HG02678 (cell line): Measurements from ENCODE around the gene PRMT2.
A peak's percentile ranks its signal among the peaks of the same experiment; 100 is the strongest.

Experiments used
- ATAC-seq: cut with Tn5 transposase; IDR thresholded peaks from one replicate; pipeline ENCODE4 v1.9.1; 2021; ENCODE audit warnings: mild to moderate bottlenecking, moderate library complexity; ENCODE audit not compliant: unreplicated experiment

Gene PRMT2

GRCh38 chr21:46635324-46636180 is at the start of gene PRMT2:
Gene PRMT2, plus strand, starts transcription at chr21:46635674. Its CDS starts 1,278 bp downstream, at chr21:46636952.
- peak; percentile 88 for ATAC-seq

DNA sequence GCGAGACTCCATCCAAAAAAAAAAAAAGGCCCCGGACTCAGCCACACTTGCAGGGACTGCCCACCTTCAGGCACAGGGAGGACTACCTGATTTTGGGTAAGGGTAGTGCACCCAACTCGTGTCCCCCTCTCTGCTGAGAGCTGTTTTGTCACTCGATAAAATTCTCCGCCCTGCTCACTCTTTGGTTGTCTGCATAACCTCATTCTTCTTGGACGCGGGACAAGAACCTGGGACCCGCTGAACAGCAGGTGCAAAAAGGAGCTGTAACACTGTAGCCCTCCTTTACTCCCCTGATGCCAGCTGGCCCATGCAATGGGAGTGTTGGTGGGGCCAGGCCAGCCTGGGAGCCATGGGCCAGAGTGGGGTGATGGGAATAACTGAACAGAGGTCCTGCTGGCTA is 41.2 kb upstream of the PRMT2 start:
- no peak for ATAC-seq

DNA sequence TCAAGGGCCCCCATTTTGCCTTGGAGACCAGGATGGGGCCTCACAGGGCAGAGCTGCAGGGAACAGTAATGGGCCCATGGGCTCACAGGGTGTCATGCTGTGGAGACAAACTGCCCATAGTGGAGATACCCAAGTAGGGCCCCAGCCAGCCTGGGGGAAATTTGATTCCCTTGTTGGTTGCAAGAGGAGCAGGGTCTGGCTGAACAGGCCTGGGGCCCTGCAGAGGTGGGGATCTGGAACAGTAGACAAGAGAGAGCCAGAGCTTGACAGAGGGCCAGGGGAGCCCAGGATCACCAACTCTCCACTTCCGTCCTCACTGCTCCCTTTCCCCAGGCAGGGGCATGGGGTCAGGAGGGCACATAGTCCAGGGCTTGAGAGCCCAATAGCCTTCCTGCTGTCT is 39.3 kb upstream of the PRMT2 start:
- ATAC-seq: no peak

- ATAC-seq: no peak
These were observed 38.4 kb upstream of the PRMT2 start for GRCh38 chr21:46597031-46597430.

GRCh38 chr21:46597896-46598343 is 37.6 kb upstream of the PRMT2 start:
- no peak for ATAC-seq

DNA sequence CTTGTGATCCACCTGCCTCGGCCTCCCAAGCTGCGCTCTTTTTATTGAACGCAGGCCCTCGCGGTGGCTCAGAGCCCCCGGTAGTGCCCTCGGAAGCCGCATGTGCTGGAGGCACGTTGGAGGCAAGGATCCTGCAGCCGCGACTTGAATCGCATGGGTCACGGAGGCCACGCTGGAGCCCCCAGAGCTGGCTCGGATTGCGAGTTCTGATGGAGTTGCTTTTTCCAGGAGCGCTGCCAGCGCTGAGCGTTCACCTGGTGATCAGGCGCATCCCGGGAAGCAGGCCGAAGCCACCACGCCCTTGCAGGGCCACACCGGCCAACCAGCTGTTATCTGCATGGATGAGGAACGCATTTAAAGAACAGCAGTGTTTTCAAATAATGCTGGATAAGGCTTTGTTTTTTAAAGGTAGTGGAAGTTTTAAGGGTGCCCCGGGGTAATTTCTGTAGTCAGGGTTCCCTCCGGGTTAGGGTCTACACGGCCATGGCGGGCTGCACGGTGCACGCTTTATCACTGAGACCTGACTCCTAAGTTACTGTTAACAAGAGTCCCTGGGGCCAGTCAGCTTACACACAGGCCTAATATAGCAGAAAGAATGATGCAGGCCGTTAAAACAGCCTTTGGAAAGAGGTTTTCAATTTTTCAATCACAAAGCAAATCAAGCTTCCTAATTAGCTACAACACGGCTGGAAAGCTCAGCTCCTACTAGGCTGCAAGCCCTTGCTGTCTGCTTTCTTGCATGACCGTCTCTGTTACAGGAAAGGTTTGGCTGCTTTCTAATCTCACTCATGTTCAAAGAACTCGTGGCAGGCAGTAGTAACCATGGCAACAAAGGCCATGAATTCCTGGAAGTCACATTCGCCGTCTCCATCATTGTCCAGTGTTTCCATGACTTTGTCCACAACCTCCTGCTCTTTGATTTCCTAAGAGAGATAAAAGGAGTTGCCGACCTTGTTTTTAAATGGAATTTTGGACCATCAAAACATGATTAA is 36.6 kb upstream of the PRMT2 start:
- no peak for ATAC-seq

- no peak for ATAC-seq
These were observed 35.2 kb upstream of the PRMT2 start for GRCh38 chr21:46600305-46600704.

- ATAC-seq: no peak
These were observed 34.5 kb upstream of the PRMT2 start for GRCh38 chr21:46600978-46601377.

DNA sequence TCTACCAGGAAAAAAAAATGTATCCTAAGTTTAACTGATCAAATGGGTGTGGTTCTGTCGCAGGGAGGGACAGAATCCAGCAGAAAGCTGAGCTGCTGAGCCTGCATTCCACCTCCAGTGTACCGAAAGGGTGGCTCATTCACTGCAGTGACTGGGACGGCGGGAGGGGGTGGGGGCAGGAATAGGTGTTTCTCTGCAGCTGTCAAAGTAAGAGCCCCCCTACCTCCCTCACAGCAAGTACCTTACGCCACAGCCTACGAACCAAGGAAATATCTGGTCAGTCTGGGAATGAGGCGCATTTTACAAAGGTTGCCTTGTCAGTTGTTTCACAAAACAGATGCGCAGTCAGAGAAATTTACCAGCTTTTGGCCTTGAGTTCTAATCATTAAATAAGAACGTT is 32.2 kb upstream of the PRMT2 start:
- no peak for ATAC-seq

- no peak for ATAC-seq
These were observed 31.0 kb upstream of the PRMT2 start for GRCh38 chr21:46604329-46604974.

- no peak for ATAC-seq
These were observed 30.3 kb upstream of the PRMT2 start, which contains the start of gene S100B for GRCh38 chr21:46604975-46605766. Gene S100B, minus strand, starts transcription at chr21:46605082. Its CDS starts 2,667 bp downstream, at chr21:46602415.

DNA sequence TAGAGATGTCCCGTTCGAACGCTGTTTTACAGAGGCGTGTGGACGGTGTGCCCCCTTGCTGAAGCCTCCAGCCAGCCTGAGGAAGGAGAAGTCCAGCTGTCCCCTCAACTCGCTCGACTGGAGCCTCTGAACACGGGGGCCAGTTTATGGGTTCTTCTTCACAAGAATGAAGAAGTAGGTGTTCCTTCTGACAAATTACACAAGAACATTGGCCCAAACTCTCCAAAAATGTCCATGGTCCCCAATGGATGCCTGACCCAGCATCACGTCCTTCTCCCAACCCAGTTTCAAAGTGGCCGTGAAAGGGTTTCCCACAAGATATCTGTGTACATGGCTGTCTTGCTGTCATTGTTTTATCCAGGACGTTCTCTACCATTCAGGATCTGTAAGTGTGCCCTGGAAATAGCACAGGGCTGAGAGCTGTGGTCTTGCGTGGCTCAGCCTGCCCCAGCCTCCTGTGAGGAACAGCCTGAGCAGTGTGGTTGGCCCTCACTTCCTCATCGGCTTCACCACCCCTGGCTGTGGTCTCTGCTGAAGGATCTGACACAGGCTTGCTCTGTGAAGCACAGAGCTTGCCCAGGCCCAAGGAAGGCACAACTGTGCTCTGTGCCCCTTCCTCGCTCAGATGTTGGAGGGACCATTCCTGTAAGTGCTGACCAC is 29.6 kb upstream of the PRMT2 start:
- ATAC-seq: peak; percentile 69

DNA sequence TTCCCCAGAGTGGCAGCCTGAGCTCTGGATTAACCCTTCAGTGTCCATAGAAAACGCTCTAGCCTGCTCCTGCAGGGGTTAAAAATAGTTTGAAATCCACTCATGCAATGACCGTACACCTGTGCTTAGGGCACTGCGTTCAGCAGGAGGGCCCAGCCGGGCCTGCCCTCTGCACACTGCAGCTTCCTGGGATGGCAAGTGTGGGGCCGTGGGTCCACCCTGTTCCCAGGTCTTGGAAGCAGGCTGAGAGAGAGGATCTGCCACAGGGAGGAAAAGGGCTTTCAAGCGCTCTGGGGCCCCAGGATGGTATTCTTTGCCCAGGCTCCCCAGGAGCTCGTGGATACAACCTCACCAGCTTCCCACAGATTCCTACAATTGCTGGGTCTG is 29.1 kb upstream of the PRMT2 start:
- ATAC-seq: no peak

DNA sequence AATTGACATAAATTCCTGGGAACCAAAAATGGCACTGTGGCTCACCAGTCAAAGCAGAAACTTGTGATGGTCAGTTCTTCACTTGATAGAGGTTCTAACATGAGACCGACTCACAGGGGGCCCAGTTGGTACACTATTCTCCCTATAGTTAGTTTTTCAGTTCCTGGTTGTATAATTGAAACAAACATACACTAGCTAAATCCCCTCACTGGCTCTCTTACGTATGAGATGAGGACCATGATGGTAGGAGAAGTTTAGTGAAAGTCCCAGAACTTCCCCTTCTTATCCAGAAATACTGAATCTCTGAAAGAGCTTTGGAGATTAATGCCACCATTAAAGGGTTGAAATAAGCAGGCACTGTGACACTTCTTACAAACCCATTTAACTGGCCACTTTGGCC is 27.8 kb upstream of the PRMT2 start:
- ATAC-seq: no peak

- ATAC-seq: no peak
These were observed 26.8 kb upstream of the PRMT2 start for GRCh38 chr21:46608672-46609111.

GRCh38 chr21:46610018-46610701 is 25.3 kb upstream of the PRMT2 start:
- ATAC-seq: no peak

GRCh38 chr21:46613391-46613790 is 22.1 kb upstream of the PRMT2 start:
- ATAC-seq: no peak

DNA sequence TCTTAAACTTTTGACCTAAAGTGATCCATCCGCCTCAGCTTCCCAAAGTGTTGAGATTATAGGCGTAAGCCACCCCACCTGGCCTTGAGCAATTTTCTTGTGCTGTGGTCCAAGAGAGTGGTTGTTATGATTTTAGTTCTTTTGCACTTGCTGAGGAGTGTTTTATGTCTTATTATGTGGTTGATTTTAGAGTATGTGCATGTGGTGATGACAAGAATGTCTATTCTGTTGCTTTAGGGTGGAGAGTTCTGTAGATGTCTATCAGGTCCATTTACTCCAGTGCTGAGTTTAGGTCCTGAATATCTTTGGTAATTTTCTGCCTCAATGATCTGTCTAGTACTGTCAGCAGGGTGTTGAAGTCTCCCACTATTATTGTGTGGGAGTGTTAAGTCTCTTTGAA is 19.4 kb upstream of the PRMT2 start:
- ATAC-seq: no peak

GRCh38 chr21:46616656-46617055 is 18.8 kb upstream of the PRMT2 start:
- no peak for ATAC-seq
